Liver (tissue), 3 donors: Measurements from ENCODE around the gene ZMYND8.

Experiments
- ATF3 ChIP-seq: IDR thresholded peaks from 2 replicates; pipeline ENCODE4 v1.6.1; 2016; ENCODE audit warnings: antibody characterized with exemption
- CTCF ChIP-seq: fragments of 150-350 bp; IDR thresholded peaks from 2 replicates; pipeline ENCODE4 v1.5.1; 2017; ENCODE audit warnings: improper control_type of control experiment, low read depth, low read length; ENCODE audit not compliant: missing input control
- EGR1 ChIP-seq, 2 donors: IDR thresholded peaks; 2 replicates each; pipeline ENCODE4 v1.6.1; 2016 to 2018; ENCODE audit warnings: antibody characterized with exemption in 2 of 2, low read depth in 2 of 2
- FOXA1 ChIP-seq: IDR thresholded peaks from 2 replicates; pipeline ENCODE4 v1.6.1; 2016; ENCODE audit warnings: antibody characterized with exemption
- GABPA ChIP-seq, 2 donors: IDR thresholded peaks in 1 of 2; conservative IDR thresholded peaks in 1 of 2; 2 replicates each; pipeline ENCODE4 v1.6.1; 2016; ENCODE audit warnings: antibody characterized with exemption in 2 of 2, mild to moderate bottlenecking in 1 of 2, moderate library complexity in 1 of 2
- JUND ChIP-seq, 2 donors: IDR thresholded peaks; 2 replicates each; pipeline ENCODE4 v1.6.1; 2016; ENCODE audit warnings: antibody characterized with exemption in 2 of 2
- MAX ChIP-seq: IDR thresholded peaks from 2 replicates; pipeline ENCODE4 v1.6.1; 2016; ENCODE audit warnings: antibody characterized with exemption
- NR2F2 ChIP-seq: IDR thresholded peaks from 2 replicates; pipeline ENCODE4 v1.6.1; 2016; ENCODE audit warnings: antibody characterized with exemption
- RAD21 ChIP-seq, 2 donors: IDR thresholded peaks; 2 replicates each; pipeline ENCODE4 v1.6.1; 2016; ENCODE audit warnings: antibody characterized with exemption in 2 of 2, mild to moderate bottlenecking in 2 of 2
- REST ChIP-seq: IDR thresholded peaks from 2 replicates; pipeline ENCODE4 v1.6.1; 2016; ENCODE audit warnings: antibody characterized with exemption, mild to moderate bottlenecking
- RXRA ChIP-seq, 2 donors: IDR thresholded peaks; 2 replicates each; pipeline ENCODE4 v1.6.1; 2017 to 2018; ENCODE audit warnings: antibody characterized with exemption in 2 of 2, mild to moderate bottlenecking in 1 of 2
- SP1 ChIP-seq: IDR thresholded peaks from 2 replicates; pipeline ENCODE4 v1.6.1; 2018; ENCODE audit warnings: antibody characterized with exemption, mild to moderate bottlenecking
- YY1 ChIP-seq: IDR thresholded peaks from 2 replicates; pipeline ENCODE4 v1.6.1; 2016; ENCODE audit warnings: antibody characterized with exemption, mild to moderate bottlenecking
- ZBTB33 ChIP-seq: IDR thresholded peaks from 2 replicates; pipeline ENCODE4 v1.6.1; 2016; ENCODE audit warnings: antibody characterized with exemption
- donor health status: healthy.
- donor health status: healthy.

GRCh38 chr20:47239719-47240067 is 116.8 kb downstream of the ZMYND8 start:
- TF ChIP-seq CTCF (no peak), FOXA1 (no peak), REST (no peak), NR2F2 (no peak), ATF3 (no peak), RXRA (IDR thresholded peaks at IDR 0.05) (no peak), ZBTB33 (no peak), MAX (no peak), RAD21 (IDR thresholded peaks at IDR 0.05) (no peak), JUND (IDR thresholded peaks at IDR 0.05) (no peak), YY1 (no peak), GABPA (IDR thresholded peaks at IDR 0.05 in 1 of 2, conservative IDR thresholded peaks at IDR 0.05 in 1 of 2) (no peak), SP1 (no peak), EGR1 (IDR thresholded peaks at IDR 0.05; ENCODE audit: low read depth in 2 of 2) (no peak)
